ENCODE data around the gene CCNI2.

The CCNI2 gene

GRCh38 chr5:132750471-132751230, 3.4 kb downstream of the CCNI2 start:
- H3K4me1 ChIP-seq (ENCODE audit: insufficient read depth, low read length), result peaks cover 8% of the 10 kb centered on the region
- no peak overlapping the region for H3K4me3 ChIP-seq (ENCODE audit: low read length)
- no peak overlapping the region for H3K27ac ChIP-seq (ENCODE audit: low read depth, low read length)
- H3K36me3 ChIP-seq (ENCODE audit: insufficient read depth, low read length), result no peaks in the 10 kb centered on the region
- H3K27me3 ChIP-seq (ENCODE audit: insufficient read depth, low read length), result peaks cover 62% of the 10 kb centered on the region
- no peaks in the 10 kb centered on the region for H3K9me3 ChIP-seq (ENCODE audit: insufficient read depth, low read depth, low read length)
- 89% methylated on average over 10 of the region's 10 CpGs for WGBS
- no peak overlapping the region for H3K9ac ChIP-seq (ENCODE audit: low read depth, low read length)

- Histone ChIP-seq H3K4me3 (ENCODE audit: low read length) (no peak overlapping the region), H3K36me3 (ENCODE audit: insufficient read depth, low read length) (no peaks in the 10 kb centered on the region), H3K27me3 (ENCODE audit: insufficient read depth, low read length) (peaks cover 55% of the 10 kb centered on the region), H3K27ac (ENCODE audit: low read depth, low read length) (no peak overlapping the region), H3K9me3 (ENCODE audit: insufficient read depth, low read depth, low read length) (no peaks in the 10 kb centered on the region), H3K9ac (ENCODE audit: low read depth, low read length) (no peak overlapping the region), H3K4me1 (ENCODE audit: insufficient read depth, low read length) (peaks cover 8% of the 10 kb centered on the region)
- 92% methylated on average over 7 of the region's 7 CpGs for WGBS
Observed at GRCh38 chr5:132751444-132751843, 4.2 kb downstream of the CCNI2 start.

- WGBS, result 92% methylated on average over 5 of the region's 5 CpGs
- Histone ChIP-seq H3K9ac (ENCODE audit: low read depth, low read length) (no peak overlapping the region), H3K4me3 (ENCODE audit: low read length) (no peak overlapping the region), H3K36me3 (ENCODE audit: insufficient read depth, low read length) (no peaks in the 10 kb centered on the region), H3K4me1 (ENCODE audit: insufficient read depth, low read length) (peaks cover 8% of the 10 kb centered on the region), H3K27ac (ENCODE audit: low read depth, low read length) (no peak overlapping the region), H3K9me3 (ENCODE audit: insufficient read depth, low read depth, low read length) (no peaks in the 10 kb centered on the region), H3K27me3 (ENCODE audit: insufficient read depth, low read length) (peaks cover 48% of the 10 kb centered on the region)
Observed at GRCh38 chr5:132751971-132752580, 4.8 kb downstream of the CCNI2 start.

GRCh38 chr5:132752581-132753125, 5.4 kb downstream of the CCNI2 start:
- WGBS, result 96% methylated on average over 1 of the region's 1 CpG
- H3K4me3 ChIP-seq (ENCODE audit: low read length), result no peak overlapping the region

GRCh38 chr5:132753135-132753987, 6.1 kb downstream of the CCNI2 start:
- H3K27me3 ChIP-seq (ENCODE audit: insufficient read depth, low read length), result peaks cover 35% of the 10 kb centered on the region
- 61% methylated on average over 2 of the region's 2 CpGs for WGBS
- peaks cover 6% of the 10 kb centered on the region for H3K36me3 ChIP-seq (ENCODE audit: insufficient read depth, low read length)
- H3K9ac ChIP-seq (ENCODE audit: low read depth, low read length), result no peak overlapping the region
- H3K27ac ChIP-seq (ENCODE audit: low read depth, low read length), result no peak overlapping the region
- no peaks in the 10 kb centered on the region for H3K9me3 ChIP-seq (ENCODE audit: insufficient read depth, low read depth, low read length)
- peaks cover 8% of the 10 kb centered on the region for H3K4me1 ChIP-seq (ENCODE audit: insufficient read depth, low read length)
- H3K4me3 ChIP-seq (ENCODE audit: low read length), result no peak overlapping the region

More at GRCh38 chr5:132752581-132753125, 5.4 kb downstream of the CCNI2 start:
- no peaks in the 10 kb centered on the region for H3K9me3 ChIP-seq (ENCODE audit: insufficient read depth, low read depth, low read length)
- no peak overlapping the region for H3K9ac ChIP-seq (ENCODE audit: low read depth, low read length)
- peaks cover 42% of the 10 kb centered on the region for H3K27me3 ChIP-seq (ENCODE audit: insufficient read depth, low read length)
- H3K27ac ChIP-seq (ENCODE audit: low read depth, low read length), result no peak overlapping the region
- H3K36me3 ChIP-seq (ENCODE audit: insufficient read depth, low read length), result no peaks in the 10 kb centered on the region
- H3K4me1 ChIP-seq (ENCODE audit: insufficient read depth, low read length), result peaks cover 8% of the 10 kb centered on the region

- Histone ChIP-seq H3K36me3 (ENCODE audit: insufficient read depth, low read length) (peaks cover 13% of the 10 kb centered on the region), H3K27ac (ENCODE audit: low read depth, low read length) (no peak overlapping the region), H3K4me1 (ENCODE audit: insufficient read depth, low read length) (peaks cover 8% of the 10 kb centered on the region), H3K9ac (ENCODE audit: low read depth, low read length) (no peak overlapping the region), H3K4me3 (ENCODE audit: low read length) (no peak overlapping the region), H3K9me3 (ENCODE audit: insufficient read depth, low read depth, low read length) (no peaks in the 10 kb centered on the region), H3K27me3 (ENCODE audit: insufficient read depth, low read length) (peaks cover 28% of the 10 kb centered on the region)
- 95% methylated on average over 4 of the region's 4 CpGs for WGBS
Observed at GRCh38 chr5:132754111-132754510, 6.9 kb downstream of the CCNI2 start.

- Histone ChIP-seq H3K27me3 (ENCODE audit: insufficient read depth, low read length) (peaks cover 20% of the 10 kb centered on the region), H3K27ac (ENCODE audit: low read depth, low read length) (no peak overlapping the region), H3K9me3 (ENCODE audit: insufficient read depth, low read depth, low read length) (no peaks in the 10 kb centered on the region), H3K9ac (ENCODE audit: low read depth, low read length) (no peak overlapping the region), H3K4me3 (ENCODE audit: low read length) (no peak overlapping the region), H3K36me3 (ENCODE audit: insufficient read depth, low read length) (peaks cover 15% of the 10 kb centered on the region), H3K4me1 (ENCODE audit: insufficient read depth, low read length) (peaks cover 8% of the 10 kb centered on the region)
Observed at GRCh38 chr5:132754947-132755346, 7.7 kb downstream of the CCNI2 start.

- H3K36me3 ChIP-seq (ENCODE audit: insufficient read depth, low read length), result peaks cover 21% of the 10 kb centered on the region
- no peak overlapping the region for H3K4me3 ChIP-seq (ENCODE audit: low read length)
- no peak overlapping the region for H3K9ac ChIP-seq (ENCODE audit: low read depth, low read length)
- H3K4me1 ChIP-seq (ENCODE audit: insufficient read depth, low read length), result peaks cover 8% of the 10 kb centered on the region
- H3K27ac ChIP-seq (ENCODE audit: low read depth, low read length), result no peak overlapping the region
- H3K27me3 ChIP-seq (ENCODE audit: insufficient read depth, low read length), result peaks cover 4% of the 10 kb centered on the region; the same call in 1 of the 2 replicates
- no peaks in the 10 kb centered on the region for H3K9me3 ChIP-seq (ENCODE audit: insufficient read depth, low read depth, low read length)
- WGBS, result 89% methylated on average over 5 of the region's 5 CpGs
Observed at GRCh38 chr5:132756542-132756941, 9.3 kb downstream of the CCNI2 start.

- H3K9me3 ChIP-seq (ENCODE audit: insufficient read depth, low read depth, low read length), result no peaks in the 10 kb centered on the region
- no peak overlapping the region for H3K27ac ChIP-seq (ENCODE audit: low read depth, low read length)
- H3K4me1 ChIP-seq (ENCODE audit: insufficient read depth, low read length), result peaks cover 8% of the 10 kb centered on the region
- H3K9ac ChIP-seq (ENCODE audit: low read depth, low read length), result no peak overlapping the region
- no peak overlapping the region for H3K4me3 ChIP-seq (ENCODE audit: low read length)
- WGBS, result 96% methylated on average over 13 of the region's 13 CpGs
- H3K36me3 ChIP-seq (ENCODE audit: insufficient read depth, low read length), result peaks cover 21% of the 10 kb centered on the region
- H3K27me3 ChIP-seq (ENCODE audit: insufficient read depth, low read length), result no peaks in the 10 kb centered on the region
Observed at GRCh38 chr5:132758451-132758850, 11.2 kb downstream of the CCNI2 start.

GRCh38 chr5:132759114-132760048, 12.2 kb downstream of the CCNI2 start:
- Histone ChIP-seq H3K27ac (ENCODE audit: low read depth, low read length) (no peak overlapping the region), H3K9me3 (ENCODE audit: insufficient read depth, low read depth, low read length) (no peaks in the 10 kb centered on the region), H3K9ac (ENCODE audit: low read depth, low read length) (no peak overlapping the region), H3K4me1 (ENCODE audit: insufficient read depth, low read length) (peaks cover 8% of the 10 kb centered on the region; the same call in 1 of the 2 replicates), H3K4me3 (ENCODE audit: low read length) (no peak overlapping the region), H3K36me3 (ENCODE audit: insufficient read depth, low read length) (peaks cover 21% of the 10 kb centered on the region), H3K27me3 (ENCODE audit: insufficient read depth, low read length) (no peaks in the 10 kb centered on the region)
- WGBS, result 91% methylated on average over 13 of the region's 13 CpGs
